ENCODE results near the gene DAZAP1.

- no peak for TF ChIP-seq POLR2A (IDR thresholded peaks at IDR 0.05)
- TF ChIP-seq, protein P1, sequence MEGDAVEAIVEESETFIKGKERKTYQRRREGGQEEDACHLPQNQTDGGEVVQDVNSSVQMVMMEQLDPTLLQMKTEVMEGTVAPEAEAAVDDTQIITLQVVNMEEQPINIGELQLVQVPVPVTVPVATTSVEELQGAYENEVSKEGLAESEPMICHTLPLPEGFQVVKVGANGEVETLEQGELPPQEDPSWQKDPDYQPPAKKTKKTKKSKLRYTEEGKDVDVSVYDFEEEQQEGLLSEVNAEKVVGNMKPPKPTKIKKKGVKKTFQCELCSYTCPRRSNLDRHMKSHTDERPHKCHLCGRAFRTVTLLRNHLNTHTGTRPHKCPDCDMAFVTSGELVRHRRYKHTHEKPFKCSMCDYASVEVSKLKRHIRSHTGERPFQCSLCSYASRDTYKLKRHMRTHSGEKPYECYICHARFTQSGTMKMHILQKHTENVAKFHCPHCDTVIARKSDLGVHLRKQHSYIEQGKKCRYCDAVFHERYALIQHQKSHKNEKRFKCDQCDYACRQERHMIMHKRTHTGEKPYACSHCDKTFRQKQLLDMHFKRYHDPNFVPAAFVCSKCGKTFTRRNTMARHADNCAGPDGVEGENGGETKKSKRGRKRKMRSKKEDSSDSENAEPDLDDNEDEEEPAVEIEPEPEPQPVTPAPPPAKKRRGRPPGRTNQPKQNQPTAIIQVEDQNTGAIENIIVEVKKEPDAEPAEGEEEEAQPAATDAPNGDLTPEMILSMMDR (IDR thresholded peaks at IDR 0.05), result no peak
These were observed 43.6 kb downstream of the DAZAP1 start for GRCh38 chr19:1450735-1451731.

Data from lower leg skin (tissue), 3 donors.